PC-3 (cell line): ENCODE results near the gene CPSF3. TPM values are rescaled to one million over a fixed set of nuclear protein-coding genes. Genes with fewer than 3 reads are reported as not detected.
A peak's percentile ranks its signal among the peaks of the same experiment; 100 is the strongest.

Experiments used
- ATAC-seq: fragments of 200-7000 bp; cut with Tn5 transposase; 2 replicates; pipeline ENCODE4 v1.9.1; 2020; ENCODE audit warnings: mild to moderate bottlenecking, moderate library complexity
- BruUV-seq: library from RNA; stranded (reverse); fragments of 400-500 nt; replicated peaks from 2 replicates; lab custom pipeline; 2021; lab: Mats Ljungman, UMichigan
- CTCF ChIA-PET: fragments of 300-600 bp; sonication (Branson Sonifier 250); formaldehyde crosslinking; loops from one replicate; lab custom pipeline; 2022; ENCODE audit warnings: antibody characterized with exemption; lab: Charles Lee
- POLR2A ChIA-PET: fragments of 300-600 bp; sonication (Branson Sonifier 250); formaldehyde crosslinking; loops from one replicate; lab custom pipeline; 2022; ENCODE audit warnings: antibody characterized with exemption; ENCODE audit not compliant: unreplicated experiment; lab: Charles Lee
- DNase-seq: peaks from one replicate; pipeline ENCODE4 v3.0.0-alpha.2; 2015
- H2AFZ ChIP-seq: fragments of 300-600 bp; sonication (generic); 2 replicates; pipeline ENCODE4 v1.6.0; 2016; ENCODE audit warnings: antibody characterized with exemption, low read length
- H3F3A ChIP-seq: fragments of 300-600 bp; sonication (generic); one replicate; pipeline ENCODE4 v1.6.0; 2017; ENCODE audit warnings: antibody characterized with exemption, low read length, control low read depth, mild to moderate bottlenecking; ENCODE audit not compliant: unreplicated experiment
- H3K27ac ChIP-seq: fragments of 300-600 bp; sonication (generic); 2 replicates; pipeline ENCODE4 v1.5.1; 2016; ENCODE audit warnings: mild to moderate bottlenecking, low read length
- H3K27me3 ChIP-seq: fragments of 300-600 bp; sonication (generic); 2 replicates; pipeline ENCODE4 v1.6.1; 2016; ENCODE audit warnings: low read length, mixed read lengths
- H3K36me3 ChIP-seq: fragments of 300-600 bp; sonication (generic); 2 replicates; pipeline ENCODE4 v1.6.1; 2016; ENCODE audit warnings: low read depth, mixed run types, low read length, mixed read lengths
- H3K4me1 ChIP-seq: fragments of 300-600 bp; sonication (generic); 2 replicates; pipeline ENCODE4 v1.5.1; 2016; ENCODE audit warnings: low read length; ENCODE audit not compliant: insufficient read depth
- H3K4me2 ChIP-seq: fragments of 300-600 bp; sonication (generic); 2 replicates; pipeline ENCODE4 v1.6.0; 2016; ENCODE audit warnings: low read length
- H3K4me3 ChIP-seq: fragments of 300-600 bp; sonication (generic); 2 replicates; pipeline ENCODE4 v1.5.1; 2016; ENCODE audit warnings: mild to moderate bottlenecking, low read length, mixed read lengths
- H3K79me2 ChIP-seq: fragments of 300-600 bp; sonication (generic); 2 replicates; pipeline ENCODE4 v1.6.1; 2017; ENCODE audit warnings: low read length, mixed read lengths
- H3K9ac ChIP-seq: fragments of 300-600 bp; sonication (generic); 2 replicates; pipeline ENCODE4 v1.6.0; 2016; ENCODE audit warnings: mild to moderate bottlenecking, low read length
- H3K9me2 ChIP-seq: fragments of 300-600 bp; sonication (generic); replicated peaks from 2 replicates; pipeline ENCODE4 v1.6.1; 2016; ENCODE audit warnings: mixed run types, low read length, mixed read lengths
- H3K9me3 ChIP-seq: fragments of 300-600 bp; sonication (generic); 2 replicates; pipeline ENCODE4 v1.6.1; 2016; ENCODE audit warnings: low read length, mixed read lengths
- H4K20me1 ChIP-seq: fragments of 300-600 bp; sonication (generic); 2 replicates; pipeline ENCODE4 v1.6.1; 2016; ENCODE audit warnings: low read length, mixed read lengths
- EZH2 ChIP-seq: fragments of 300-600 bp; sonication (generic); IDR thresholded peaks from one replicate; pipeline ENCODE4 v1.6.1; 2017; ENCODE audit warnings: antibody characterized with exemption, mild to moderate bottlenecking, low read length; ENCODE audit not compliant: unreplicated experiment
- EZH2phosphoT487 ChIP-seq: fragments of 300-600 bp; sonication (generic); IDR thresholded peaks from 2 replicates; pipeline ENCODE4 v1.6.1; 2018; ENCODE audit warnings: mild to moderate bottlenecking, antibody characterized with exemption, low read length, borderline replicate concordance
- intact Hi-C: fragments of 100-400 bp; cut with micrococcal nuclease; formaldehyde crosslinking; loops from 2 replicates; pipeline ENCODE4 v1.9.0; 2023
- total RNA-seq: library from RNA; depleted of rRNA; stranded (reverse); fragments of >200 nt; gene quantifications from 2 replicates; pipeline ENCODE4 v1.2.3, GENCODE V29; 2014
- TF ChIP-seq, protein P1 (sequence below): fragments of 300-600 bp; sonication (generic); conservative IDR thresholded peaks from 2 replicates; pipeline ENCODE4 v1.5.1; 2017; ENCODE audit warnings: antibody characterized with exemption, low read depth, mild to moderate bottlenecking, low read length

The CPSF3 gene
- total RNA-seq, 1 experiment from 2014 or later = 60.1 TPM

DNA sequence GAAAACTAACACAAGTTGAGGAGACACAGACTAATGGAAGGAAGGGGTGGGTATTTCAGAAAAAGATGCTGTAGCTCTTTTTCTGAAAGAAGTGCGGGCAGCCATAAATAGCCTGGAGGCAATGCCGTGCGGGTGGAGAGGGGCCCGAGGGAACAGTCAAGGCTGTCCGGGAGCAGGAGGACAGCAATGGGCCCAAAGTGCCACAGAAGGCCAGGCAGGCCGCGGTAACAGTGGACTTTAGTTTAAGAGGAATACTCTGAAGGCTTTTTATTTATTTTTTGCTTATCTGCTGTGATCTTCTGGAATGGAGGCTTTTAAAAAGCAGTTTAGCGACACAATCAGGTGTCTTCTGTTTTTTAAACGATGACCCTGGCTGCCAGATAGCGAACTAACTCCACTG, 3.0 kb upstream of the CPSF3 start:
- ATAC-seq (no peak), DNase-seq (no peak)
- Histone ChIP-seq H3K27ac (no peak overlapping the region), H3F3A (no peaks in the 10 kb centered on the region), H3K79me2 (peaks cover 92% of the 10 kb centered on the region), H3K9ac (no peak overlapping the region), H3K36me3 (peaks cover 9% of the 10 kb centered on the region; the same call in 1 of the 2 replicates), H4K20me1 (no peaks in the 10 kb centered on the region; the same call in 1 of the 2 replicates), H3K9me2 (no peaks in the 10 kb centered on the region), H3K27me3 (no peaks in the 10 kb centered on the region), H3K4me3 (0 out of 2 replicates have a peak overlapping the region, but pooled peaks have one; percentile 18), H3K9me3 (no peaks in the 10 kb centered on the region), H3K4me2 (peak overlapping the region; percentile 63), H2AFZ (no peak overlapping the region), H3K4me1 (peaks cover 18% of the 10 kb centered on the region)
- ChIA-PET POLR2A (no interaction called here), CTCF (no interaction called here)
- intact Hi-C loops = loop anchor here (5.0 kb wide), 1 partner anchor 57 kb away; no protein-coding TSS in a partner anchor
- TF ChIP-seq EZH2 (no peak), EZH2phosphoT487 (no peak)
- TF ChIP-seq, protein P1, sequence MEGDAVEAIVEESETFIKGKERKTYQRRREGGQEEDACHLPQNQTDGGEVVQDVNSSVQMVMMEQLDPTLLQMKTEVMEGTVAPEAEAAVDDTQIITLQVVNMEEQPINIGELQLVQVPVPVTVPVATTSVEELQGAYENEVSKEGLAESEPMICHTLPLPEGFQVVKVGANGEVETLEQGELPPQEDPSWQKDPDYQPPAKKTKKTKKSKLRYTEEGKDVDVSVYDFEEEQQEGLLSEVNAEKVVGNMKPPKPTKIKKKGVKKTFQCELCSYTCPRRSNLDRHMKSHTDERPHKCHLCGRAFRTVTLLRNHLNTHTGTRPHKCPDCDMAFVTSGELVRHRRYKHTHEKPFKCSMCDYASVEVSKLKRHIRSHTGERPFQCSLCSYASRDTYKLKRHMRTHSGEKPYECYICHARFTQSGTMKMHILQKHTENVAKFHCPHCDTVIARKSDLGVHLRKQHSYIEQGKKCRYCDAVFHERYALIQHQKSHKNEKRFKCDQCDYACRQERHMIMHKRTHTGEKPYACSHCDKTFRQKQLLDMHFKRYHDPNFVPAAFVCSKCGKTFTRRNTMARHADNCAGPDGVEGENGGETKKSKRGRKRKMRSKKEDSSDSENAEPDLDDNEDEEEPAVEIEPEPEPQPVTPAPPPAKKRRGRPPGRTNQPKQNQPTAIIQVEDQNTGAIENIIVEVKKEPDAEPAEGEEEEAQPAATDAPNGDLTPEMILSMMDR = no peak
- no TSS peak for BruUV-seq

DNA sequence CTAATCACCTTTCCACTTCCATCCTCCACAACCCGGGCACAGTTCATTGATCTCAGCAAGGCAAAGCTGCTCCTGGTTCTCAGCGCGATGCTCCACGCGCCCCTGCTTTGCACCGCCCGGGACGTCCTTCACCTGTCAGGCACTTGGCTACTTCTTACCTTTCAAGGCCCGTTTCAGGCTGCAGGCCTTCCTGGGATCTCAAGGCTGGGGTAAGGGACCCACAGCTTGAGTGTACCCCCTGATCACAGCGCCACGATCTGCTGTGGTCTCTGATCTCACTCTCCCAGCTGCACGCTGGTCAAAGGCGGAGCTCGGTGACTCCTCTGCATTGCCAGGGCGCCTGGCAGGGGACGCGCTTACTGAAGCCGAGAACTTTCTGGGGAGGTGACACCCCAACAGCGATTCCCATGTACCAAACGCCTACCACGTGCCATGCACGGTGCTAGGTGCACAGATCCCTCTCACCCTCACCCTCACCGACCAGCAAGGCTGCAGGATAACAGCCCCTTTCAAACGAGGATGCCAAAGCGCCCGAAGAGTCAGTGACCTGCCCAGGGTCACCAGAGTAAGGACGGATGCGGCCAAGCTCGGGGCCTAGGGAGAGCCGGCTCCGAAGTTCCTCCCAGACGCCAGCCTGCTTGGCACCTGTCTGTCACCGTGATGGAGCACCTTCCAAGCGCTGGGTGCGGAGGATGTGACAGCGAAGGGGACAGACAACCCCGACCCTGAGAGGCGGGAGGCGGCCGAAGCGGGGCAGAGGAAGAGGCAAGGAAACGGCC, 944 bp upstream of the CPSF3 start:
- BruUV-seq = TSS peak; percentile 51
- Histone ChIP-seq H3K9ac (peak overlapping the region; percentile 97), H3K9me2 (no peaks in the 10 kb centered on the region), H2AFZ (peak overlapping the region; percentile 95), H3K9me3 (no peaks in the 10 kb centered on the region), H3K79me2 (peaks cover 84% of the 10 kb centered on the region), H3K27me3 (no peaks in the 10 kb centered on the region), H3K4me1 (peaks cover 18% of the 10 kb centered on the region), H3F3A (no peaks in the 10 kb centered on the region), H3K4me3 (peak overlapping the region; percentile 96), H3K27ac (peak overlapping the region; percentile 61), H3K4me2 (peak overlapping the region; percentile 100), H3K36me3 (peaks cover 9% of the 10 kb centered on the region; the same call in 1 of the 2 replicates), H4K20me1 (no peaks in the 10 kb centered on the region; the same call in 1 of the 2 replicates)
- ATAC-seq (peak; percentile 39), DNase-seq (peak; percentile 41)
- TF ChIP-seq EZH2phosphoT487 = no peak
- TF ChIP-seq EZH2 = no peak
- TF ChIP-seq, protein P1 = no peak
- intact Hi-C loops = loop anchor here (2.0 to 5.0 kb wide), 2 partner anchors 55 to 280 kb away; no protein-coding TSS in a partner anchor
- POLR2A ChIA-PET = interaction anchor here (0.6 to 1.0 kb wide), 4 partner anchors 35 to 280 kb away, joined by 3 to 7 read pairs (median 4); no protein-coding TSS in a partner anchor
- CTCF ChIA-PET = interaction anchor here (0.5 to 0.8 kb wide), 2 partner anchors 14 to 332 kb away, joined by 3 read pairs; no protein-coding TSS in a partner anchor
